IgD-negative memory B cell (primary cell): ENCODE measurements around the gene SPI1. TPM values are rescaled to one million over a fixed set of nuclear protein-coding genes. Genes with fewer than 3 reads are reported as not detected.

ENCODE experiments used
- H3K27ac Mint-ChIP-seq, 3 donors: one replicate each; pipeline ENCODE4 v1.8.0; 2020 to 2022; ENCODE audit warnings: mild to moderate bottlenecking in 3 of 3, mixed read lengths in 3 of 3, moderate library complexity in 1 of 3
- H3K27me3 Mint-ChIP-seq: one replicate; pipeline ENCODE4 v1.8.0; 2021; ENCODE audit warnings: mixed read lengths
- H3K36me3 Mint-ChIP-seq: one replicate; pipeline ENCODE4 v1.8.0; 2020; ENCODE audit warnings: mild to moderate bottlenecking, mixed read lengths
- H3K4me1 Mint-ChIP-seq, 3 donors: one replicate each; pipeline ENCODE4 v1.8.0; 2020 to 2022; ENCODE audit warnings: mixed read lengths in 3 of 3, mild to moderate bottlenecking in 1 of 3
- H3K4me3 Mint-ChIP-seq, 4 donors: one replicate each; pipeline ENCODE4 v1.8.0; 2020 to 2022; ENCODE audit warnings: mild to moderate bottlenecking in 4 of 4, mixed read lengths in 4 of 4, moderate library complexity in 3 of 4
- H3K9me3 Mint-ChIP-seq, 3 donors: one replicate each; pipeline ENCODE4 v1.8.0; 2020 to 2021; ENCODE audit warnings: mixed read lengths in 3 of 3, mild to moderate bottlenecking in 1 of 3
- polyA plus RNA-seq: library from polyadenylated mRNA; unstranded; fragments of 300-500 nt; fragmentation: Illumina TruSeq; gene quantifications from one replicate; pipeline ENCODE4 v1.2.3, GENCODE V29; 2021

SPI1 gene
- polyA plus RNA-seq = 67.7 TPM

- H3K27ac Mint-ChIP-seq = no peak within 1 kb of the TSS
- H3K4me1 Mint-ChIP-seq = peaks cover 10 to 24% (median 15%) of the 10 kb centered on the region in 3 donors
- H3K36me3 Mint-ChIP-seq = no peaks in the 10 kb centered on the region
- no peaks in the 10 kb centered on the region for H3K9me3 Mint-ChIP-seq
- H3K4me3 Mint-ChIP-seq = peak within 1 kb of the TSS in 3 of 4 donors; percentile 87 to 95 (median 93)
- no peaks in the 10 kb centered on the region for H3K27me3 Mint-ChIP-seq
Observed at GRCh38 chr11:47378010-47378835, at the start of gene SPI1. SPI1 (minus strand) TSS chr11:47378547; CDS start chr11:47378353, 194 bp downstream.

DNA sequence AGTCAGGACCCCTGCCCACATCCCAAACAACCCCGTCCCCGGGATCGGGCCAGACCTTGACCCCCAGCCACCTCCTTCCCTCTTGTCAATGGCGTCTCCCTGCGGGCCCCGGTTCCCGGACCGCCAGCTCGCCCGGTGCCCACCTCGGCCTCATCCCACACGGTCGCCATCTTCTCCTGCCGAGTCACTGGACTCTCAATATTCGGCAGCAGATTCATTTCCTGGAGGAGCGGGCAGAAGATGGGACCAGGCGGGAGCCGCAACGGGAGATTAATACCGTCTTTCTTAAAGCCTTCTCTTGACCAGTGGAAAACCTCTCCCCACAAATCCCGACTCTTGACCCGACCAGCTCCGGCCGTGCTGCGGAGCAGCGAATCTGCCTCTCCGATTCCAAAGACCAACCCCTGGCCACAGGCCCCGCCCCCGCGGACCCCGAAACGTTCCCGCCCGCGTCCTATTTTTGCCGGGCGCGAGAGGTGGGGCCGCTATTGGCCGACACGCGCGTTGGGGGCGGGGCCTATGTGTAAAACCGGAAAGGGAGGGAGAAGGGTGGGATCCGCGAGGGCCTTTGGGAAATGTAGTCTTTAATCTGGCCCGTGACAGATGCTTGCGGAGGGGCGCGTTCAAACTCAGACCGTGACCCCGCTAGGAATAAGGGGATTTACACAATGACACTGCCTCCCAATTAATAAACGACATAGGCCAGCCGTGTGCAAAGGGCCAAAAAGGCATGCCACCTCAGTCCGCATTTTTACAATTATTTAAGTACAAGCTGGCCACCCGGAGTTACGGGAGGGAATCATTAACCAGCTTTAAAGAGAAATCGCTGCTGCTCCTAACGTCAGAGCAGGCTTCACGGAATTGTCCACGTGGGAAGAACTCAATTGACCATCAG is 48.0 kb upstream of the SPI1 start, which contains the start of gene PSMC3:
Gene PSMC3 (minus strand): TSS at position 378 of the 895 bp plus-strand sequence. CDS start 160 bp downstream, at position 218.
- Mint-ChIP-seq H3K4me3 (peak within 1 kb of the TSS; percentile 98 to 100 (median 100)), H3K9me3 (no peaks in the 10 kb centered on the region), H3K4me1 (peaks cover 15 to 21% (median 19%) of the 10 kb centered on the region in 3 donors), H3K27ac (peak within 1 kb of the TSS; percentile 86 to 99 (median 98)), H3K27me3 (peaks cover 2% of the 10 kb centered on the region), H3K36me3 (peaks cover 5% of the 10 kb centered on the region)

DNA sequence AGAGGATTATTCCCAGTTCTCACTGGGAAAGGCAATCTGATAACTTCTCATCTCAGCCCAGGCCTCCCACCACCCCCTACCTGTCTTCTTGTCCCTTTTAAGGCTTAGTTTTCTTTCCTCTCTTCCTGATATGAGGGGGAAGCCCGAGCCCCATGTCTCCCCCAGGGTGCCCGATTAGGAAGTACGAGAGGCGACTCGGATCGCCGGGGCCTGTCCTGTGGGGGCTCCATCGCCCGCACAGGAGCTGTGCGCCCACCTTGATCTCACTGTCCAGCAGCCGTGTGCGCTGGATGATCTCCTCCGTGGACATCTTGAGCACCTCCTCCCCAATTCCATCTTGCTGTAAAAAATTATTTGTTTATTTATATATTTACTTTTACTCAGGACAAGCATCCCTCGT is 47.3 kb upstream of the SPI1 start:
- Mint-ChIP-seq H3K4me1 (peaks cover 15 to 21% (median 19%) of the 10 kb centered on the region in 3 donors), H3K4me3 (peak overlapping the region; percentile 98 to 100 (median 100)), H3K27me3 (peaks cover 2% of the 10 kb centered on the region), H3K27ac (peak overlapping the region; percentile 86 to 99 (median 98)), H3K9me3 (no peaks in the 10 kb centered on the region), H3K36me3 (peaks cover 7% of the 10 kb centered on the region)

DNA sequence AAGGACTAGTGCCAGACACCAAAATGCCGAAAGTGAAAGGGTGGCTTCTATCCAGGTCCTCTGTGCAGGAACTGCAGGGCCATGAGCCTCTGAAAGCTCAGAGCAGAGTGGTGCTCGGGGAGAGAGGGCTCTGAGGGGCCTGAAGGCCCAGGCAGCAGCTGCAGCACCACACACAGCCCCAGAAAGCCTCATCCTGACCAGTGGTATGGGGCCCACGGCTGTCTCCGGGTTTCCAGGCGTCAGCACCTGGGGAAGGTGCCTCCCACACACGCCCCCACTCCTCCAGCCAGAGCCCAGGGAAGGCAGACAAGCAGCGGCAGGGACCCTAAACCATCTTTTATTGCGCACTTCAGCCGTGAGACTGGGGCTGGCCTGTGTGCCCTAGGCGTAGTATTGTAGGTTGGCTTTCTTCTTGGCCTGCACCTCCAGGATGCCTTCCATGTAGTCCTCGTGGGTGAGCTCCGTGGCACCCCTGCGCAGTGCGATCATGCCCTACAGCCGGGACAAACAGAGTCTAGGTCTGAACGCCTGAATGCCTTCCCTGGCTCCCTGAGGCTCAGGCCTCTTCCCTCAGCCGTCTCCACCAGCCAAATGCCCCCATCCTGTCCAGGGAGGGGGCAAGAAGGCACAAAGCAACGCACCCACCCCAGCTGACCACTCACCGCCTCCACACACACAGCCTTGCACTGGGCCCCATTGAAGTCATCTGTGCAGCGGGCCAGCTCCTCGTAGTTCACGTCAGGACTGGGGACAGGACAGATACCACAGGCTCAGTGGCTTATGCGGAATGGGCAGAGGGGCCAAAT is 40.3 kb upstream of the SPI1 start:
- Mint-ChIP-seq H3K4me3 (peak overlapping the region in 1 of 4 donors; percentile 50), H3K27ac (no peak overlapping the region), H3K4me1 (peaks cover 0 to 5% (median 0%) of the 10 kb centered on the region in 3 donors)

GRCh38 chr11:47417712-47418111 is 39.4 kb upstream of the SPI1 start:
- H3K4me3 Mint-ChIP-seq = no peak overlapping the region
- H3K27ac Mint-ChIP-seq = peak overlapping the region in 1 of 3 donors; percentile 50
- no peaks in the 10 kb centered on the region for H3K9me3 Mint-ChIP-seq
- H3K4me1 Mint-ChIP-seq = peaks cover 0 to 6% (median 0%) of the 10 kb centered on the region in 3 donors
- no peaks in the 10 kb centered on the region for H3K27me3 Mint-ChIP-seq
- H3K36me3 Mint-ChIP-seq = peaks cover 3% of the 10 kb centered on the region

More for the DNA sequence above, 40.3 kb upstream of the SPI1 start:
- Mint-ChIP-seq H3K9me3 (no peaks in the 10 kb centered on the region), H3K36me3 (peaks cover 3% of the 10 kb centered on the region), H3K27me3 (no peaks in the 10 kb centered on the region)

DNA sequence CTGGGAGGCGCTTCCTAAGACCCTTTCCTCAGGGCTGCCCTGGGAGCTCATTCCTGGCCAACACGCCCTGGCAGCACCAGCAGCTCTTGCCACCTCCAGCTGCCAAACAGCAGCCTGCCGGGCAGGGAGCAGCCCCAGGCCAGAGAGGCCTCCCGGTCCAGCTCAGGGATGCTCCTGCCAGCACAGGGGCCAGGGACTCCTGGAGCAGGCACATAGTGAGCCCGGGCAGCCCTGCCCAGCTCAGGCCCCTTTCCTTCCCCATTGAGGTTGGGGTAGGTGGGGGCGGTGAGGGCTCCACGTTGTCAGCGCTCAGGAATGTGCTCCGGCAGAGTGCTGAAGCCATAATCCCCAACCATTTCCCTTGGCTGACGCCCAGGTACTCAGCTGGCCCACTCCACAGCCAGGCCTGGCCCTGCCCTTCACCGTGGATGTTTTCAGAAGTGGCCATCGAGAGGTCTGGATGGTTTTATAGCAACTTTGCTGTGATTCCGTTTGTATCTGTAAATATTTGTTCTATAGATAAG is 37.7 kb upstream of the SPI1 start:
- Mint-ChIP-seq H3K27me3 (no peaks in the 10 kb centered on the region), H3K9me3 (no peaks in the 10 kb centered on the region), H3K36me3 (no peaks in the 10 kb centered on the region), H3K27ac (peak overlapping the region in 1 of 3 donors; percentile 85), H3K4me3 (peak overlapping the region in 1 of 4 donors; percentile 22), H3K4me1 (peaks cover 0 to 6% (median 1%) of the 10 kb centered on the region in 3 donors)

GRCh38 chr11:47415091-47415854 is 36.9 kb upstream of the SPI1 start:
- H3K4me1 Mint-ChIP-seq = peaks cover 0 to 6% (median 1%) of the 10 kb centered on the region in 3 donors
- H3K9me3 Mint-ChIP-seq = no peaks in the 10 kb centered on the region
- no peak overlapping the region for H3K4me3 Mint-ChIP-seq
- H3K27me3 Mint-ChIP-seq = no peaks in the 10 kb centered on the region
- no peaks in the 10 kb centered on the region for H3K36me3 Mint-ChIP-seq
- H3K27ac Mint-ChIP-seq = peak overlapping the region in 1 of 3 donors; percentile 12

- H3K27me3 Mint-ChIP-seq = no peaks in the 10 kb centered on the region
- peaks cover 0 to 6% (median 1%) of the 10 kb centered on the region in 3 donors for H3K4me1 Mint-ChIP-seq
- peak overlapping the region in 1 of 3 donors; percentile 12 for H3K27ac Mint-ChIP-seq
Observed at GRCh38 chr11:47414685-47415070, 36.3 kb upstream of the SPI1 start.

GRCh38 chr11:47413908-47414684 is 35.7 kb upstream of the SPI1 start:
- Mint-ChIP-seq H3K36me3 (no peaks in the 10 kb centered on the region), H3K4me3 (peak overlapping the region in 1 of 4 donors; percentile 27), H3K4me1 (peaks cover 0 to 7% (median 3%) of the 10 kb centered on the region in 3 donors), H3K27me3 (no peaks in the 10 kb centered on the region), H3K27ac (peak overlapping the region in 1 of 3 donors; percentile 12), H3K9me3 (no peaks in the 10 kb centered on the region)

More at GRCh38 chr11:47414685-47415070, 36.3 kb upstream of the SPI1 start:
- no peaks in the 10 kb centered on the region for H3K9me3 Mint-ChIP-seq
- no peak overlapping the region for H3K4me3 Mint-ChIP-seq
- H3K36me3 Mint-ChIP-seq = no peaks in the 10 kb centered on the region

GRCh38 chr11:47413351-47413750 is 35.0 kb upstream of the SPI1 start:
- Mint-ChIP-seq H3K27ac (peak overlapping the region in 2 of 3 donors; percentile 12 to 57), H3K4me1 (peaks cover 0 to 7% (median 7%) of the 10 kb centered on the region in 3 donors), H3K9me3 (no peaks in the 10 kb centered on the region), H3K4me3 (no peak overlapping the region), H3K27me3 (no peaks in the 10 kb centered on the region), H3K36me3 (no peaks in the 10 kb centered on the region)

- H3K4me3 Mint-ChIP-seq = no peak overlapping the region
- no peaks in the 10 kb centered on the region for H3K9me3 Mint-ChIP-seq
- H3K27me3 Mint-ChIP-seq = no peaks in the 10 kb centered on the region
- H3K27ac Mint-ChIP-seq = no peak overlapping the region
- peaks cover 8 to 15% (median 14%) of the 10 kb centered on the region in 3 donors for H3K4me1 Mint-ChIP-seq
- no peaks in the 10 kb centered on the region for H3K36me3 Mint-ChIP-seq
Observed at GRCh38 chr11:47411884-47412746, 33.8 kb upstream of the SPI1 start.
